K562 (cell line): ENCODE measurements around the gene TOR1B. TPM values are rescaled to one million over a fixed set of nuclear protein-coding genes. Genes with fewer than 3 reads are reported as not detected.

ENCODE experiments used
- ATAC-seq: fragments of 200-7000 bp; cut with Tn5 transposase; 3 replicates; pipeline ENCODE4 v1.9.1; 2020; ENCODE audit warnings: moderate library complexity
- BruUV-seq: library from RNA; stranded (reverse); fragments of 400-500 nt; replicated peaks from 2 replicates; lab custom pipeline; 2021; lab: Mats Ljungman, UMichigan
- CTCF ChIA-PET: fragments of 300-600 bp; formaldehyde crosslinking; extraction: SDS; loops from one replicate; lab custom pipeline; 2021; ENCODE audit warnings: low intra/inter-chr PET ratio; lab: Yijun Ruan, JAX
- POLR2A ChIA-PET: fragments of 300-600, 350-650 bp; sonication (Branson Sonifier 250); formaldehyde crosslinking; extraction: SDS; loops from one replicate; lab custom pipeline; 2021; ENCODE audit warnings: antibody characterized with exemption, inconsistent platforms; lab: Yijun Ruan, JAX
- DNase-seq, 4 experiments: peaks; one replicate each; pipeline versions ENCODE4 v3.0.0 to v3.0.0-alpha.2; 2011 to 2018; ENCODE audit warnings: low spot score in 3 of 4, mixed read lengths in 3 of 4; ENCODE audit errors: extremely low read depth in 1 of 4
- FAIRE-seq: peaks from 2 replicates; lab custom pipeline; 2011; peaks lifted over from hg19 to GRCh38; lab: Jason Lieb, UNC
- H2AFZ ChIP-seq: 2 replicates; pipeline ENCODE4 v1.6.0; 2011; ENCODE audit warnings: low read depth, low read length, control low read depth, inconsistent platforms
- H3K27ac ChIP-seq: fragments of 200-600 bp; 3 replicates; pipeline ENCODE4 v1.8.0; 2011; ENCODE audit warnings: low read depth, mild to moderate bottlenecking, control low read depth, inconsistent platforms, low read length, moderate library complexity, mixed read lengths; ENCODE audit errors: extremely low read depth
- H3K27me3 ChIP-seq, 2 experiments: fragments of 300-600 bp in 1 of 2; 2 replicates in 1 of 2; 3 replicates in 1 of 2; pipeline versions ENCODE4 v1.6.0 to v1.8.0; 2011; ENCODE audit warnings: inconsistent platforms in 2 of 2, low read length in 2 of 2, mild to moderate bottlenecking in 1 of 2, mixed read lengths in 1 of 2, moderate library complexity in 1 of 2; ENCODE audit not compliant: control insufficient read depth in 2 of 2, insufficient read depth in 2 of 2
- H3K36me3 ChIP-seq: fragments of 300-600 bp; 3 replicates; pipeline ENCODE4 v1.8.0; 2011; ENCODE audit warnings: mild to moderate bottlenecking, low read length, inconsistent platforms; ENCODE audit not compliant: control insufficient read depth, insufficient read depth
- H3K4me1 ChIP-seq, 2 experiments: fragments of 200-600 bp in 1 of 2; replicated peaks in 1 of 2; 2 replicates in 1 of 2; 3 replicates in 1 of 2; pipeline versions ENCODE4 v1.5.1 to v1.8.0; 2011; ENCODE audit warnings: inconsistent platforms in 2 of 2, low read length in 2 of 2, mild to moderate bottlenecking in 1 of 2, mixed read lengths in 1 of 2, moderate library complexity in 1 of 2; ENCODE audit not compliant: control insufficient read depth in 2 of 2, insufficient read depth in 2 of 2
- H3K4me2 ChIP-seq: 2 replicates; pipeline ENCODE4 v1.6.1; 2011; ENCODE audit warnings: low read length, control low read depth, inconsistent platforms, mixed read lengths; ENCODE audit not compliant: insufficient read depth
- H3K4me3 ChIP-seq: fragments of 200-600 bp; sonication (generic), shearing (Covaris generic); 2 replicates; pipeline ENCODE4 v1.5.1; 2016; ENCODE audit warnings: control low read depth, inconsistent platforms
- H3K79me2 ChIP-seq: fragments of 200-600 bp; 3 replicates; pipeline ENCODE4 v1.8.0; 2011; ENCODE audit warnings: low read length, inconsistent platforms; ENCODE audit not compliant: control insufficient read depth, insufficient read depth
- H3K9ac ChIP-seq, 2 experiments: 2 replicates each; pipeline versions ENCODE4 v1.6.0 to v1.6.1; 2011; ENCODE audit warnings: low read depth in 2 of 2, low read length in 2 of 2, control low read depth in 1 of 2, inconsistent platforms in 1 of 2, mild to moderate bottlenecking in 1 of 2, mixed read lengths in 1 of 2; ENCODE audit not compliant: insufficient read depth in 1 of 2
- H3K9me1 ChIP-seq: one replicate; pipeline ENCODE4 v1.6.0; 2011; ENCODE audit warnings: inconsistent platforms, mild to moderate bottlenecking, low read length, moderate library complexity; ENCODE audit not compliant: control insufficient read depth, insufficient read depth
- H3K9me3 ChIP-seq: replicated peaks from 2 replicates; pipeline ENCODE4 v1.5.1; 2011; ENCODE audit warnings: low read depth, low read length, inconsistent platforms; ENCODE audit not compliant: control insufficient read depth, insufficient read depth
- H4K20me1 ChIP-seq: replicated peaks from 2 replicates; pipeline ENCODE4 v1.6.1; 2011; ENCODE audit warnings: low read length, inconsistent platforms, mixed read lengths; ENCODE audit not compliant: control insufficient read depth, insufficient read depth
- BCOR ChIP-seq: fragments of 450-650 bp; IDR thresholded peaks from 2 replicates; pipeline ENCODE4 v1.6.1; 2016
- DIDO1 ChIP-seq: fragments of 450-650 bp; IDR thresholded peaks from 2 replicates; pipeline ENCODE4 v1.6.1; 2016; ENCODE audit warnings: low read depth, missing biosample characterization, missing genetic modification characterization
- FOXK2 ChIP-seq, 2 experiments: fragments of 450-650 bp; IDR thresholded peaks in 1 of 2; conservative IDR thresholded peaks in 1 of 2; 2 replicates each; pipeline ENCODE4 v1.6.1; 2016; ENCODE audit warnings: low read depth in 2 of 2, mild to moderate bottlenecking in 1 of 2
- NELFE ChIP-seq: IDR thresholded peaks from 2 replicates; pipeline ENCODE4 v1.6.1; 2011; ENCODE audit warnings: mild to moderate bottlenecking; ENCODE audit not compliant: insufficient read depth, insufficient read length
- PTBP1 ChIP-seq: fragments of 200-400 bp; formaldehyde crosslinking; IDR thresholded peaks from 2 replicates; pipeline ENCODE4 v1.6.1; 2017; ENCODE audit warnings: low read depth, low read length
- RBM25 ChIP-seq: fragments of 200-400 bp; formaldehyde crosslinking; IDR thresholded peaks from 2 replicates; pipeline ENCODE4 v1.6.1; 2018; ENCODE audit warnings: low read length, low read depth, moderate library complexity; ENCODE audit not compliant: severe bottlenecking
- TEAD1 ChIP-seq, 2 experiments: fragments of 450-650 bp in 1 of 2; sonication (generic) in 1 of 2; formaldehyde crosslinking; IDR thresholded peaks; 2 replicates each; pipeline versions ENCODE4 v1.4.0 to v1.8.0; 2020 to 2022; ENCODE audit warnings: mild to moderate bottlenecking in 2 of 2, missing genetic modification reagents in 1 of 2
- ZNF121 ChIP-seq: sonication (generic); formaldehyde crosslinking; conservative IDR thresholded peaks from 2 replicates; pipeline ENCODE4 v1.8.0; 2022; ENCODE audit warnings: missing genetic modification reagents
- ZNF217 ChIP-seq: sonication (generic); formaldehyde crosslinking; IDR thresholded peaks from 2 replicates; pipeline ENCODE4 v1.8.0; 2022; ENCODE audit warnings: mild to moderate bottlenecking, missing genetic modification reagents
- ZNF324 ChIP-seq: fragments of 250-450 bp; sonication (Bioruptor Pico); IDR thresholded peaks from 2 replicates; pipeline ENCODE4 v1.4.0; 2020; ENCODE audit warnings: mild to moderate bottlenecking
- ZNF695 ChIP-seq: fragments of 450-650 bp; formaldehyde crosslinking; IDR thresholded peaks from 2 replicates; pipeline ENCODE4 v1.4.0; 2020; ENCODE audit warnings: mild to moderate bottlenecking, moderate library complexity
- WGBS: fragments of 100-300 bp; shearing (Covaris generic); methylation state at CpG from one replicate; pipeline ENCODE4 v1.1.6; 2016; ENCODE audit warnings: low coverage, mixed read lengths; ENCODE audit not compliant: insufficient coverage; ENCODE audit errors: missing lambda C conversion rate; 5-methylcytosine and 5-hydroxymethylcytosine counted together
- in situ Hi-C: fragments of 300-500 bp; cut with MboI; formaldehyde crosslinking; loops from 4 replicates; pipeline ENCODE4 v1.15.0; 2018; ENCODE audit warnings: inconsistent platforms, mixed read lengths
- intact Hi-C: fragments of 100-400 bp; cut with micrococcal nuclease; formaldehyde crosslinking; loops from 2 replicates; pipeline ENCODE4 v1.14.2; 2022
- polyA plus RNA-seq, 8 experiments: library from polyadenylated mRNA; depleted of rRNA in 4 of 8; stranded (reverse) in 5 of 8; unstranded in 3 of 8; fragments of >200 nt; fragmentation: Nextera tagmentation in 2 of 8; fragmentation: Illumina TruSeq in 1 of 8; extraction: Ambion mirVana in 2 of 8; extraction: Trizol in 1 of 8; gene quantifications; 2 replicates each; pipeline versions ENCODE4 v1.2.1 to v1.2.3, GENCODE V29; 2011 to 2014; ENCODE audit warnings: inconsistent platforms in 1 of 8, missing spikeins in 1 of 8
- total RNA-seq, 7 experiments: library from RNA; depleted of rRNA in 6 of 7; stranded (reverse); fragments of >200 nt in 6 of 7; fragmentation: Illumina TruSeq in 2 of 7; extraction: Trizol in 2 of 7; gene quantifications; 2 replicates each; pipeline versions ENCODE4 v1.2.1 to v1.2.3, GENCODE V29; 2011 to 2021; ENCODE audit warnings: low replicate concordance in 1 of 7
- TF ChIP-seq, protein P1 (sequence below): fragments of 250-450 bp; sonication (Bioruptor Pico); IDR thresholded peaks from 2 replicates; pipeline ENCODE4 v1.4.0; 2020; ENCODE audit warnings: borderline replicate concordance
- TF ChIP-seq, protein P2 (sequence below): sonication (generic); formaldehyde crosslinking; IDR thresholded peaks from 2 replicates; pipeline ENCODE4 v1.8.0; 2022; ENCODE audit warnings: mild to moderate bottlenecking, missing genetic modification reagents
- TF ChIP-seq, protein P3 (sequence below), 2 experiments: fragments of 450-650 bp in 1 of 2; sonication (generic) in 1 of 2; formaldehyde crosslinking in 1 of 2; IDR thresholded peaks in 1 of 2; conservative IDR thresholded peaks in 1 of 2; 2 replicates each; pipeline versions ENCODE4 v1.6.1 to v1.8.1; 2016 to 2023; ENCODE audit warnings: mild to moderate bottlenecking in 2 of 2, moderate library complexity in 2 of 2, inconsistent platforms in 1 of 2, missing genetic modification reagents in 1 of 2

Gene TOR1B
- total and polyA plus RNA-seq, 9 of the 15 experiments (the other 6 are each of a cell fraction or from before 2014, with no cell fraction given) = 4.2 to 36.5 (median 24.6) TPM

DNA sequence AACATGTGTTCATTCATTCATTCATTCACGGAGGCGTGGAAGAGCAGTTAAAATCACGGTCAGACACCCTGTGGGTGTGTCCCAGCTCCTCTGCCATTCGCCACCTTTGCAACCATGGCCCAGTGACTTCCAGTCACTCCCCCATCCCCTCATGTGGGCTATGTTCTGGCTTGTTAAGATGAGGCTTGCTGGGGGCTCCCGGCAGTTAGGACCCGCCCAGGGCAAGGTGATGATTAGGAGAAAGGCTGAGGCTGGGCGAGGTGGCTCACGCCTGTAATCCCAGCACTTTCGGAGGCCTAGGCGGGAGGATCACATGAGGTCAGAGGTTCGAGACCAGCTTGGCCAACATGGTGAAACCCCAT, 25.2 kb upstream of the TOR1B start (continued):
- TF ChIP-seq, protein P1, sequence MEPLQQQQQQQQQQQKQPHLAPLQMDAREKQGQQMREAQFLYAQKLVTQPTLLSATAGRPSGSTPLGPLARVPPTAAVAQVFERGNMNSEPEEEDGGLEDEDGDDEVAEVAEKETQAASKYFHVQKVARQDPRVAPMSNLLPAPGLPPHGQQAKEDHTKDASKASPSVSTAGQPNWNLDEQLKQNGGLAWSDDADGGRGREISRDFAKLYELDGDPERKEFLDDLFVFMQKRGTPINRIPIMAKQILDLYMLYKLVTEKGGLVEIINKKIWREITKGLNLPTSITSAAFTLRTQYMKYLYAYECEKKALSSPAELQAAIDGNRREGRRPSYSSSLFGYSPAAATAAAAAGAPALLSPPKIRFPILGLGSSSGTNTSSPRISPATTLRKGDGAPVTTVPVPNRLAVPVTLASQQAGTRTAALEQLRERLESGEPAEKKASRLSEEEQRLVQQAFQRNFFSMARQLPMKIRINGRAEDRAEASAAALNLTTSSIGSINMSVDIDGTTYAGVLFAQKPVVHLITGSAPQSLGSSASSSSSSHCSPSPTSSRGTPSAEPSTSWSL (CRISPR knock-in tag) = no peak
- TF ChIP-seq TEAD1 (CRISPR knock-in tag; IDR thresholded peaks at IDR 0.05) (no peak), NELFE (no peak)

- Histone ChIP-seq H3K4me1 (peaks cover 14 to 28% of the 10 kb centered on the region in 2 experiments), H3K9ac (no peak overlapping the region), H2AFZ (no peak overlapping the region), H3K27ac (no peak overlapping the region), H3K79me2 (no peaks in the 10 kb centered on the region), H4K20me1 (no peaks in the 10 kb centered on the region), H3K27me3 (no peaks in the 10 kb centered on the region; a peak in 1 of 5 replicates), H3K4me3 (no peak overlapping the region), H3K4me2 (no peak overlapping the region), H3K9me1 (no peaks in the 10 kb centered on the region), H3K9me3 (no peaks in the 10 kb centered on the region), H3K36me3 (no peaks in the 10 kb centered on the region)
- CTCF ChIA-PET = no interaction called here
- intact Hi-C loops (no loop called here), in situ Hi-C loops (loop anchor here (25.0 kb wide), 1 partner anchor 1491 kb away; the partner anchor contains the start of genes GOLGA2 and SWI5)
- DNase-seq = no peak
- BruUV-seq = no TSS peak
- 23% methylated on average over 3 of the region's 3 CpGs for WGBS
- TF ChIP-seq, protein P2, sequence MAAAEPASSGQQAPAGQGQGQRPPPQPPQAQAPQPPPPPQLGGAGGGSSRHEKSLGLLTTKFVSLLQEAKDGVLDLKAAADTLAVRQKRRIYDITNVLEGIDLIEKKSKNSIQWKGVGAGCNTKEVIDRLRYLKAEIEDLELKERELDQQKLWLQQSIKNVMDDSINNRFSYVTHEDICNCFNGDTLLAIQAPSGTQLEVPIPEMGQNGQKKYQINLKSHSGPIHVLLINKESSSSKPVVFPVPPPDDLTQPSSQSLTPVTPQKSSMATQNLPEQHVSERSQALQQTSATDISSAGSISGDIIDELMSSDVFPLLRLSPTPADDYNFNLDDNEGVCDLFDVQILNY (CRISPR knock-in tag) = 0 out of 2 replicates have a peak, but pooled peaks have one; percentile 45
- TF ChIP-seq RBM25 = peak; percentile 34
- TF ChIP-seq, protein P3, sequence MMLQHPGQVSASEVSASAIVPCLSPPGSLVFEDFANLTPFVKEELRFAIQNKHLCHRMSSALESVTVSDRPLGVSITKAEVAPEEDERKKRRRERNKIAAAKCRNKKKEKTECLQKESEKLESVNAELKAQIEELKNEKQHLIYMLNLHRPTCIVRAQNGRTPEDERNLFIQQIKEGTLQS (IDR thresholded peaks at IDR 0.05) = peak; percentile 25; the same call in 1 of the 2 replicates
- TF ChIP-seq, protein P3 (CRISPR knock-in tag; conservative IDR thresholded peaks at IDR 0.05) = no peak
- no peak for TF ChIP-seq ZNF217 (CRISPR knock-in tag)
- no peak for TF ChIP-seq DIDO1 (tag)
- peak; percentile 76 for TF ChIP-seq BCOR
- TF ChIP-seq FOXK2 (conservative IDR thresholded peaks at IDR 0.05 in 1 of 2, IDR thresholded peaks at IDR 0.05 in 1 of 2; ENCODE audit: low read depth in 2 of 2) = no peak
- 0 out of 2 replicates have a peak, but pooled peaks have one; percentile 44 for TF ChIP-seq PTBP1
- no peak for TF ChIP-seq ZNF695 (CRISPR knock-in tag)
- peak; percentile 99 for TF ChIP-seq ZNF121 (CRISPR knock-in tag)
- no peak for TF ChIP-seq ZNF324
- POLR2A ChIA-PET = interaction anchor here (1.1 kb wide), 1 partner anchor 41 kb away, joined by 6 read pairs; no protein-coding TSS in a partner anchor
- no peak for FAIRE-seq
- ATAC-seq = no peak
These were observed 24.5 kb upstream of the TOR1B start for GRCh38 chr9:129778469-129778868.
